Germinal center (tissue), 1 donor: Measurements from ENCODE around the gene OTOGL.
"Not testable (repeated sequence)": the region's sequence is repeated elsewhere in the genome, so short reads cannot be mapped to it uniquely, and the experiment has no call there.

Source experiments
- DNase-seq: peaks from one replicate; pipeline ENCODE4 v3.0.0; 2012; ENCODE audit warnings: mixed read lengths, low spot score

Gene OTOGL

GRCh38 chr12:80135624-80136023, 36.3 kb downstream of the OTOGL start:
- DNase-seq, result no peak

- no peak for DNase-seq
Measured at GRCh38 chr12:80140005-80140404, 40.7 kb downstream of the OTOGL start.

GRCh38 chr12:80142640-80143039, 43.3 kb downstream of the OTOGL start:
- DNase-seq, result no peak

- no peak for DNase-seq
Measured at GRCh38 chr12:80143537-80143936, 44.2 kb downstream of the OTOGL start.

GRCh38 chr12:80149547-80150313, 50.4 kb downstream of the OTOGL start:
- not testable (repeated sequence) for DNase-seq

GRCh38 chr12:80151131-80151530, 51.8 kb downstream of the OTOGL start:
- no peak for DNase-seq

- no peak for DNase-seq
Measured at GRCh38 chr12:80154261-80154660, 54.9 kb downstream of the OTOGL start.

GRCh38 chr12:80156306-80156705, 57.0 kb downstream of the OTOGL start:
- DNase-seq, result no peak

GRCh38 chr12:80157645-80158044, 58.3 kb downstream of the OTOGL start:
- DNase-seq, result no peak

- no peak for DNase-seq
Measured at GRCh38 chr12:80161612-80162011, 62.3 kb downstream of the OTOGL start.

- no peak for DNase-seq
Measured at GRCh38 chr12:80162177-80162576, 62.8 kb downstream of the OTOGL start.

GRCh38 chr12:80165746-80166145, 66.4 kb downstream of the OTOGL start:
- no peak for DNase-seq

GRCh38 chr12:80166751-80167150, 67.4 kb downstream of the OTOGL start:
- no peak for DNase-seq

GRCh38 chr12:80168936-80169335, 69.6 kb downstream of the OTOGL start:
- DNase-seq, result no peak

GRCh38 chr12:80170915-80171314, 71.6 kb downstream of the OTOGL start:
- DNase-seq, result no peak

- DNase-seq, result no peak
Measured at GRCh38 chr12:80173083-80173864, 73.9 kb downstream of the OTOGL start.

- no peak for DNase-seq
Measured at GRCh38 chr12:80175307-80175930, 76.1 kb downstream of the OTOGL start.

GRCh38 chr12:80176706-80177105, 77.4 kb downstream of the OTOGL start:
- no peak for DNase-seq

GRCh38 chr12:80178846-80179245, 79.5 kb downstream of the OTOGL start:
- DNase-seq, result no peak

- DNase-seq, result no peak
Measured at GRCh38 chr12:80183939-80184338, 84.6 kb downstream of the OTOGL start.

GRCh38 chr12:80184926-80185325, 85.6 kb downstream of the OTOGL start:
- no peak for DNase-seq

- DNase-seq, result no peak
Measured at GRCh38 chr12:80186727-80187217, 87.4 kb downstream of the OTOGL start.

- DNase-seq, result no peak
Measured at GRCh38 chr12:80187660-80188090, 88.3 kb downstream of the OTOGL start.
